ENCODE results near the gene JDP2. TPM values are rescaled to one million over a fixed set of nuclear protein-coding genes. Genes with fewer than 3 reads are reported as not detected.

JDP2 gene
- total RNA-seq, 2 experiments from 2014 or later: 1.3 to 1.4 TPM

GRCh38 chr14:75499084-75499875, 71.5 kb downstream of the JDP2 start:
- peaks cover 3% of the 10 kb centered on the region for H3K9me3 Mint-ChIP-seq
- peaks cover 41% of the 10 kb centered on the region for H3K4me1 Mint-ChIP-seq (ENCODE audit: low read depth)
- peak; percentile 63 for DNase-seq
- H3K36me3 Mint-ChIP-seq (ENCODE audit: low read depth): no peaks in the 10 kb centered on the region
- TF ChIP-seq, protein P1, sequence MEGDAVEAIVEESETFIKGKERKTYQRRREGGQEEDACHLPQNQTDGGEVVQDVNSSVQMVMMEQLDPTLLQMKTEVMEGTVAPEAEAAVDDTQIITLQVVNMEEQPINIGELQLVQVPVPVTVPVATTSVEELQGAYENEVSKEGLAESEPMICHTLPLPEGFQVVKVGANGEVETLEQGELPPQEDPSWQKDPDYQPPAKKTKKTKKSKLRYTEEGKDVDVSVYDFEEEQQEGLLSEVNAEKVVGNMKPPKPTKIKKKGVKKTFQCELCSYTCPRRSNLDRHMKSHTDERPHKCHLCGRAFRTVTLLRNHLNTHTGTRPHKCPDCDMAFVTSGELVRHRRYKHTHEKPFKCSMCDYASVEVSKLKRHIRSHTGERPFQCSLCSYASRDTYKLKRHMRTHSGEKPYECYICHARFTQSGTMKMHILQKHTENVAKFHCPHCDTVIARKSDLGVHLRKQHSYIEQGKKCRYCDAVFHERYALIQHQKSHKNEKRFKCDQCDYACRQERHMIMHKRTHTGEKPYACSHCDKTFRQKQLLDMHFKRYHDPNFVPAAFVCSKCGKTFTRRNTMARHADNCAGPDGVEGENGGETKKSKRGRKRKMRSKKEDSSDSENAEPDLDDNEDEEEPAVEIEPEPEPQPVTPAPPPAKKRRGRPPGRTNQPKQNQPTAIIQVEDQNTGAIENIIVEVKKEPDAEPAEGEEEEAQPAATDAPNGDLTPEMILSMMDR (IDR thresholded peaks at IDR 0.05): no peak
- ATAC-seq: peak; percentile 56
- no peaks in the 10 kb centered on the region for H3K27me3 Mint-ChIP-seq
- POLR2A ChIA-PET: interaction anchor here (1.1 kb wide), 1 partner anchor 23 kb away, joined by 3 read pairs; the partner anchor contains the start of gene BATF
- CTCF ChIA-PET: interaction anchor here (0.7 to 3.8 kb wide), 4 partner anchors 9 to 22 kb away, joined by 3 to 19 read pairs (median 3); no protein-coding TSS in a partner anchor
- H3K4me3 Mint-ChIP-seq: no peak overlapping the region
- intact Hi-C loops (cut with micrococcal nuclease): loop anchor here (10.0 kb wide), 1 partner anchor 156 kb away; no protein-coding TSS in a partner anchor
- peak overlapping the region; percentile 75 for H3K27ac Mint-ChIP-seq

GRCh38 chr14:75501080-75501479, 73.3 kb downstream of the JDP2 start:
- TF ChIP-seq, protein P1 (IDR thresholded peaks at IDR 0.05): no peak
- no peak for DNase-seq
- Mint-ChIP-seq H3K9me3 (no peaks in the 10 kb centered on the region), H3K27me3 (no peaks in the 10 kb centered on the region), H3K36me3 (ENCODE audit: low read depth) (no peaks in the 10 kb centered on the region), H3K4me1 (ENCODE audit: low read depth) (peaks cover 26% of the 10 kb centered on the region), H3K27ac (no peak overlapping the region), H3K4me3 (no peak overlapping the region)
- POLR2A ChIA-PET: interaction anchor here (1.1 kb wide), 1 partner anchor 13 kb away, joined by 4 read pairs; no protein-coding TSS in a partner anchor
- intact Hi-C loops (cut with micrococcal nuclease): no loop called here
- CTCF ChIA-PET: no interaction called here
- ATAC-seq: no peak

- ChIA-PET CTCF (interaction anchor here (1.2 to 1.4 kb wide), 2 partner anchors 18 to 57 kb away, joined by 3 to 5 read pairs; partner anchors contain the start of gene BATF), POLR2A (no interaction called here)
- H3K27ac Mint-ChIP-seq: no peak overlapping the region
- peaks cover 2% of the 10 kb centered on the region for H3K36me3 Mint-ChIP-seq (ENCODE audit: low read depth)
- no peak overlapping the region for H3K4me3 Mint-ChIP-seq
- TF ChIP-seq, protein P1 (IDR thresholded peaks at IDR 0.05): no peak
- peaks cover 10% of the 10 kb centered on the region for H3K4me1 Mint-ChIP-seq (ENCODE audit: low read depth)
- DNase-seq (no peak), ATAC-seq (no peak)
- peaks cover 4% of the 10 kb centered on the region for H3K9me3 Mint-ChIP-seq
- no peaks in the 10 kb centered on the region for H3K27me3 Mint-ChIP-seq
- intact Hi-C loops (cut with micrococcal nuclease): no loop called here
These were observed 76.6 kb downstream of the JDP2 start for GRCh38 chr14:75504411-75504810.

- ChIA-PET CTCF (interaction anchor here (0.9 to 4.0 kb wide), 4 partner anchors 9 to 54 kb away, joined by 3 to 19 read pairs (median 8); no protein-coding TSS in a partner anchor), POLR2A (no interaction called here)
- TF ChIP-seq, protein P1 (IDR thresholded peaks at IDR 0.05): no peak
- ATAC-seq (no peak), DNase-seq (no peak)
- Mint-ChIP-seq H3K27me3 (no peaks in the 10 kb centered on the region), H3K27ac (no peak overlapping the region), H3K36me3 (ENCODE audit: low read depth) (peaks cover 4% of the 10 kb centered on the region), H3K4me1 (ENCODE audit: low read depth) (peaks cover 24% of the 10 kb centered on the region), H3K9me3 (peaks cover 23% of the 10 kb centered on the region), H3K4me3 (no peak overlapping the region)
- intact Hi-C loops (cut with micrococcal nuclease): no loop called here
These were observed 79.1 kb downstream of the JDP2 start for GRCh38 chr14:75506930-75507329.

GRCh38 chr14:75510547-75510946, 82.7 kb downstream of the JDP2 start:
- ChIA-PET CTCF (interaction anchor here (1.0 kb wide), 1 partner anchor 67 kb away, joined by 3 read pairs; no protein-coding TSS in a partner anchor), POLR2A (no interaction called here)
- Mint-ChIP-seq H3K9me3 (peaks cover 28% of the 10 kb centered on the region), H3K27ac (peak overlapping the region; percentile 64), H3K27me3 (no peaks in the 10 kb centered on the region), H3K36me3 (ENCODE audit: low read depth) (peaks cover 8% of the 10 kb centered on the region), H3K4me3 (no peak overlapping the region), H3K4me1 (ENCODE audit: low read depth) (peaks cover 41% of the 10 kb centered on the region)
- ATAC-seq (no peak), DNase-seq (no peak)
- TF ChIP-seq, protein P1 (IDR thresholded peaks at IDR 0.05): no peak
- intact Hi-C loops (cut with micrococcal nuclease): no loop called here
